BE2C (cell line): ENCODE results near the gene SLC39A11.
"Not testable (repeated sequence)": the region's sequence is repeated elsewhere in the genome, so short reads cannot be mapped to it uniquely, and the experiment has no call there.

Experiments used
- DNase-seq: peaks from one replicate; pipeline ENCODE4 v3.0.0-alpha.2; 2020
- H3K27me3 ChIP-seq: fragments of 250-450 bp; sonication (Bioruptor Pico); 2 replicates; pipeline ENCODE4 v1.5.1; 2020; ENCODE audit warnings: mild to moderate bottlenecking
- H3K36me3 ChIP-seq: fragments of 250-450 bp; sonication (Bioruptor Pico); 2 replicates; pipeline ENCODE4 v1.5.1; 2020; ENCODE audit warnings: mild to moderate bottlenecking
- H3K4me1 ChIP-seq: fragments of 250-450 bp; sonication (Bioruptor Pico); 2 replicates; pipeline ENCODE4 v1.5.1; 2020
- H3K4me3 ChIP-seq: 2 replicates; pipeline ENCODE4 v1.5.1; 2011; ENCODE audit warnings: low read depth, low read length
- H3K9me3 ChIP-seq: fragments of 250-450 bp; sonication (Bioruptor Pico); 2 replicates; pipeline ENCODE4 v1.5.1; 2020
- CTCF ChIP-seq: IDR thresholded peaks from 2 replicates; pipeline ENCODE4 v1.5.1; 2012; ENCODE audit warnings: mild to moderate bottlenecking, low read depth, low read length

Gene SLC39A11

GRCh38 chr17:72901657-72902056 is 190.8 kb downstream of the SLC39A11 start:
- DNase-seq: no peak
- no peak for TF ChIP-seq CTCF
- Histone ChIP-seq H3K9me3 (no peaks in the 10 kb centered on the region), H3K4me1 (peaks cover 8% of the 10 kb centered on the region), H3K36me3 (no peaks in the 10 kb centered on the region; the same call in 1 of the 2 replicates), H3K27me3 (no peaks in the 10 kb centered on the region), H3K4me3 (no peak overlapping the region)

- Histone ChIP-seq H3K4me3 (no peak overlapping the region), H3K27me3 (no peaks in the 10 kb centered on the region), H3K9me3 (no peaks in the 10 kb centered on the region), H3K4me1 (peaks cover 8% of the 10 kb centered on the region), H3K36me3 (no peaks in the 10 kb centered on the region; the same call in 1 of the 2 replicates)
- no peak for TF ChIP-seq CTCF
- no peak for DNase-seq
Measured at GRCh38 chr17:72901083-72901482, 191.4 kb downstream of the SLC39A11 start.

GRCh38 chr17:72900654-72900971 is 191.9 kb downstream of the SLC39A11 start:
- Histone ChIP-seq H3K9me3 (no peaks in the 10 kb centered on the region), H3K4me1 (peaks cover 8% of the 10 kb centered on the region), H3K4me3 (no peak overlapping the region), H3K36me3 (no peaks in the 10 kb centered on the region; the same call in 1 of the 2 replicates), H3K27me3 (no peaks in the 10 kb centered on the region)
- DNase-seq: no peak
- TF ChIP-seq CTCF: no peak

GRCh38 chr17:72898725-72899124 is 193.8 kb downstream of the SLC39A11 start:
- DNase-seq: no peak
- H3K9me3 ChIP-seq: no peaks in the 10 kb centered on the region
- no peaks in the 10 kb centered on the region; the same call in 1 of the 2 replicates for H3K36me3 ChIP-seq
- TF ChIP-seq CTCF: no peak
- H3K4me3 ChIP-seq: no peak overlapping the region
- H3K4me1 ChIP-seq: peaks cover 8% of the 10 kb centered on the region
- no peaks in the 10 kb centered on the region for H3K27me3 ChIP-seq

- H3K4me1 ChIP-seq, H3K27me3 ChIP-seq, H3K4me3 ChIP-seq, H3K9me3 ChIP-seq, DNase-seq, H3K36me3 ChIP-seq: not testable (repeated sequence)
Measured at GRCh38 chr17:72896288-72896687, 196.2 kb downstream of the SLC39A11 start.

- TF ChIP-seq CTCF: no peak
- H3K9me3 ChIP-seq: no peaks in the 10 kb centered on the region
- no peaks in the 10 kb centered on the region for H3K4me1 ChIP-seq
- DNase-seq: no peak
- no peak overlapping the region for H3K4me3 ChIP-seq
- no peaks in the 10 kb centered on the region for H3K36me3 ChIP-seq
- H3K27me3 ChIP-seq: no peaks in the 10 kb centered on the region
Measured at GRCh38 chr17:72891627-72892026, 200.9 kb downstream of the SLC39A11 start.

GRCh38 chr17:72890711-72891110 is 201.8 kb downstream of the SLC39A11 start:
- DNase-seq: no peak
- TF ChIP-seq CTCF: no peak
- no peaks in the 10 kb centered on the region for H3K9me3 ChIP-seq
- no peaks in the 10 kb centered on the region for H3K27me3 ChIP-seq
- H3K4me1 ChIP-seq: no peaks in the 10 kb centered on the region
- no peak overlapping the region for H3K4me3 ChIP-seq
- H3K36me3 ChIP-seq: no peaks in the 10 kb centered on the region
